ENCODE data around the gene WWC2.

WWC2 gene

GRCh38 chr4:183300655-183301054 is 201.6 kb downstream of the WWC2 start:
- Histone ChIP-seq H3K27ac (ENCODE audit: extremely low read depth, low read depth, low read length) (no peak overlapping the region), H3K9me3 (ENCODE audit: control insufficient read depth, insufficient read depth, low read depth, low read length) (no peaks in the 10 kb centered on the region; the same call in 1 of the 2 replicates), H3K36me3 (ENCODE audit: control insufficient read depth in 2 of 2, insufficient read depth in 1 of 2, low read length in 2 of 2) (peaks cover 0 to 17% of the 10 kb centered on the region in 2 experiments; a peak in 2 of 3 replicates), H3K4me3 (ENCODE audit: low read depth, low read length) (no peak overlapping the region), H3K4me1 (ENCODE audit: control insufficient read depth, insufficient read depth, low read length) (no peaks in the 10 kb centered on the region)
- ChIA-PET POLR2A (no interaction called here), CTCF (interaction anchor here (0.8 kb wide), 1 partner anchor 326 kb away, joined by 3 read pairs; no protein-coding TSS in a partner anchor)
- TF ChIP-seq ZNF555 (tag by site-specific recombination; conservative IDR thresholded peaks at IDR 0.05) (no peak), ZNF792 (tag by site-specific recombination; IDR thresholded peaks at IDR 0.05) (no peak), ZNF785 (tag by site-specific recombination; IDR thresholded peaks at IDR 0.05) (no peak), ZFP69B (tag by site-specific recombination; IDR thresholded peaks at IDR 0.05) (no peak), ZNF157 (tag by site-specific recombination; IDR thresholded peaks at IDR 0.05) (no peak)

- Histone ChIP-seq H3K4me3 (ENCODE audit: low read depth, low read length) (no peak overlapping the region), H3K4me1 (ENCODE audit: control insufficient read depth, insufficient read depth, low read length) (no peaks in the 10 kb centered on the region), H3K27ac (ENCODE audit: extremely low read depth, low read depth, low read length) (no peak overlapping the region), H3K36me3 (ENCODE audit: control insufficient read depth in 2 of 2, insufficient read depth in 1 of 2, low read length in 2 of 2) (peaks cover 0 to 7% of the 10 kb centered on the region in 2 experiments; a peak in 2 of 3 replicates), H3K9me3 (ENCODE audit: control insufficient read depth, insufficient read depth, low read depth, low read length) (no peaks in the 10 kb centered on the region; the same call in 1 of the 2 replicates)
- POLR2A ChIA-PET: no interaction called here
- CTCF ChIA-PET: no interaction called here
- no peak for TF ChIP-seq ZNF48 (tag by site-specific recombination; IDR thresholded peaks at IDR 0.05)
Measured at GRCh38 chr4:183303301-183303700, 204.2 kb downstream of the WWC2 start.

- no peak for TF ChIP-seq ZNF785 (tag by site-specific recombination; IDR thresholded peaks at IDR 0.05)
- no peak for TF ChIP-seq ZNF548 (tag by site-specific recombination; IDR thresholded peaks at IDR 0.05)
- no peak for TF ChIP-seq PRDM1 (tag by site-specific recombination; IDR thresholded peaks at IDR 0.05)
- TF ChIP-seq ZNF292 (tag by site-specific recombination; IDR thresholded peaks at IDR 0.05; ENCODE audit: borderline replicate concordance, low read depth): no peak
- no peak for TF ChIP-seq KLF17 (tag by site-specific recombination; IDR thresholded peaks at IDR 0.05)
- TF ChIP-seq ZNF311 (tag by site-specific recombination; IDR thresholded peaks at IDR 0.05; ENCODE audit: borderline replicate concordance): no peak
- TF ChIP-seq ZNF529 (tag by site-specific recombination; IDR thresholded peaks at IDR 0.05; ENCODE audit: insufficient replicate concordance): no peak
- TF ChIP-seq MEIS1 (CRISPR knock-in tag; IDR thresholded peaks at IDR 0.05; ENCODE audit: borderline replicate concordance): no peak
- TF ChIP-seq ZNF37A (tag by site-specific recombination; IDR thresholded peaks at IDR 0.05): no peak
- Histone ChIP-seq H3K4me1 (ENCODE audit: control insufficient read depth, insufficient read depth, low read length) (no peaks in the 10 kb centered on the region), H3K27ac (ENCODE audit: extremely low read depth, low read depth, low read length) (no peak overlapping the region), H3K36me3 (ENCODE audit: control insufficient read depth in 2 of 2, insufficient read depth in 1 of 2, low read length in 2 of 2) (peaks cover 0 to 7% of the 10 kb centered on the region in 2 experiments; a peak in 2 of 3 replicates), H3K4me3 (ENCODE audit: low read depth, low read length) (no peak overlapping the region), H3K9me3 (ENCODE audit: control insufficient read depth, insufficient read depth, low read depth, low read length) (no peaks in the 10 kb centered on the region; the same call in 1 of the 2 replicates)
- POLR2A ChIA-PET: no interaction called here
- CTCF ChIA-PET: no interaction called here
Measured at GRCh38 chr4:183304067-183304466, 205.0 kb downstream of the WWC2 start.

GRCh38 chr4:183304538-183304937 is 205.5 kb downstream of the WWC2 start:
- CTCF ChIA-PET: no interaction called here
- H3K4me1 ChIP-seq (ENCODE audit: control insufficient read depth, insufficient read depth, low read length): no peaks in the 10 kb centered on the region
- POLR2A ChIA-PET: no interaction called here
- H3K9me3 ChIP-seq (ENCODE audit: control insufficient read depth, insufficient read depth, low read depth, low read length): no peaks in the 10 kb centered on the region; the same call in 1 of the 2 replicates
- no peak overlapping the region for H3K27ac ChIP-seq (ENCODE audit: extremely low read depth, low read depth, low read length)
- H3K4me3 ChIP-seq (ENCODE audit: low read depth, low read length): no peak overlapping the region
- peaks cover 0 to 7% of the 10 kb centered on the region in 2 experiments; a peak in 2 of 3 replicates for H3K36me3 ChIP-seq (ENCODE audit: control insufficient read depth in 2 of 2, insufficient read depth in 1 of 2, low read length in 2 of 2)
- TF ChIP-seq ZNF23 (tag by site-specific recombination; IDR thresholded peaks at IDR 0.05; ENCODE audit: borderline replicate concordance) (no peak), ZNF433 (tag by site-specific recombination; IDR thresholded peaks at IDR 0.05; ENCODE audit: low read depth) (no peak), ZNF248 (tag by site-specific recombination; IDR thresholded peaks at IDR 0.05) (no peak), ZNF114 (tag by site-specific recombination; IDR thresholded peaks at IDR 0.05) (no peak), ZFHX2 (tag by site-specific recombination; conservative IDR thresholded peaks at IDR 0.05) (no peak), ZNF155 (tag by site-specific recombination; IDR thresholded peaks at IDR 0.05) (no peak), OSR2 (tag by site-specific recombination; IDR thresholded peaks at IDR 0.05) (no peak), BCL11A (tag by site-specific recombination; IDR thresholded peaks at IDR 0.05; ENCODE audit: low read depth) (no peak), ZBTB21 (tag by site-specific recombination; IDR thresholded peaks at IDR 0.05) (no peak), ZNF311 (tag by site-specific recombination; IDR thresholded peaks at IDR 0.05; ENCODE audit: borderline replicate concordance) (no peak), ZNF560 (tag by site-specific recombination; IDR thresholded peaks at IDR 0.05; ENCODE audit: borderline replicate concordance) (no peak), ZBTB6 (tag by site-specific recombination; IDR thresholded peaks at IDR 0.05) (no peak), ZNF621 (tag by site-specific recombination; IDR thresholded peaks at IDR 0.05) (no peak), ZNF266 (tag by site-specific recombination; IDR thresholded peaks at IDR 0.05; ENCODE audit: low read depth) (no peak)
